SK-N-SH (cell line): ENCODE data around the gene TMEM176B. TPM values are rescaled to one million over a fixed set of nuclear protein-coding genes. Genes with fewer than 3 reads are reported as not detected.

Experiments
- CTCF ChIA-PET: fragments of 300-600, 350-600 bp; formaldehyde crosslinking; extraction: SDS; loops from one replicate; lab custom pipeline; 2021; lab: Yijun Ruan, JAX
- POLR2A ChIA-PET: fragments of 350-600 bp; sonication (Branson Sonifier 250); formaldehyde crosslinking; extraction: SDS; loops from one replicate; lab custom pipeline; 2020; ENCODE audit warnings: antibody characterized with exemption, inconsistent platforms; lab: Yijun Ruan, JAX
- DNase-seq: peaks from one replicate; pipeline ENCODE4 v3.0.0; 2012
- H2AFZ ChIP-seq: fragments of 200-600 bp; sonication (generic); 2 replicates; pipeline ENCODE4 v1.8.1; 2016; ENCODE audit warnings: antibody characterized with exemption, mild to moderate bottlenecking, low read depth
- H3F3A ChIP-seq: fragments of 200-600 bp; sonication (generic); replicated peaks from 2 replicates; pipeline ENCODE3; 2016; ENCODE audit warnings: antibody characterized with exemption, mild to moderate bottlenecking; ENCODE audit not compliant: insufficient read depth
- H3K27ac ChIP-seq, 2 experiments: fragments of 200-500 bp in 1 of 2; fragments of 200-600 bp in 1 of 2; sonication (Bioruptor generic) in 1 of 2; sonication (generic), shearing (Covaris generic) in 1 of 2; 2 replicates each; pipeline versions ENCODE4 v1.5.1 to v1.6.1; 2014 to 2016; ENCODE audit warnings: low read depth in 2 of 2, inconsistent platforms in 1 of 2, low read length in 1 of 2, mild to moderate bottlenecking in 1 of 2, mixed read lengths in 1 of 2
- H3K27me3 ChIP-seq: fragments of 200-600 bp; sonication (generic), shearing (Covaris generic); 2 replicates; pipeline ENCODE4 v1.6.1; 2016; ENCODE audit warnings: mixed run types; ENCODE audit not compliant: insufficient read depth
- H3K36me3 ChIP-seq, 2 experiments: fragments of 200-500 bp in 1 of 2; fragments of 200-600 bp in 1 of 2; sonication (Bioruptor generic) in 1 of 2; sonication (generic) in 1 of 2; replicated peaks in 1 of 2; 2 replicates each; pipeline versions ENCODE3 to v1.5.1; 2014 to 2016; ENCODE audit warnings: low read length in 1 of 2, mild to moderate bottlenecking in 1 of 2; ENCODE audit not compliant: insufficient read depth in 2 of 2, control insufficient read depth in 1 of 2
- H3K4me1 ChIP-seq, 2 experiments: fragments of 200-500 bp in 1 of 2; fragments of 200-600 bp in 1 of 2; sonication (Bioruptor generic) in 1 of 2; sonication (generic), shearing (Covaris generic) in 1 of 2; 2 replicates each; pipeline versions ENCODE4 v1.5.1 to v1.6.1; 2014 to 2016; ENCODE audit warnings: low read depth in 1 of 2, low read length in 1 of 2, mixed run types in 1 of 2; ENCODE audit not compliant: insufficient read depth in 2 of 2, control insufficient read depth in 1 of 2
- H3K4me2 ChIP-seq: fragments of 200-600 bp; sonication (generic), shearing (Covaris generic); 2 replicates; pipeline ENCODE4 v1.6.1; 2017; ENCODE audit warnings: mixed run types
- H3K4me3 ChIP-seq, 2 experiments: fragments of 200-500 bp in 1 of 2; fragments of 200-600 bp in 1 of 2; sonication (Bioruptor generic) in 1 of 2; sonication (generic), shearing (Covaris generic) in 1 of 2; 2 replicates each; pipeline versions ENCODE4 v1.5.1 to v1.8.1; 2014 to 2016; ENCODE audit warnings: low read depth in 2 of 2, inconsistent platforms in 1 of 2, low read length in 1 of 2, mild to moderate bottlenecking in 1 of 2, mixed read lengths in 1 of 2, moderate library complexity in 1 of 2
- H3K79me2 ChIP-seq: fragments of 200-600 bp; sonication (generic); 2 replicates; pipeline ENCODE4 v1.8.1; 2017; ENCODE audit warnings: mild to moderate bottlenecking; ENCODE audit not compliant: insufficient read depth
- H3K9ac ChIP-seq: fragments of 200-600 bp; sonication (generic); 2 replicates; pipeline ENCODE4 v1.6.1; 2017; ENCODE audit warnings: mixed run types
- H3K9me2 ChIP-seq: fragments of 200-600 bp; sonication (generic); 2 replicates; pipeline ENCODE4 v1.6.1; 2017; ENCODE audit warnings: mixed run types
- H3K9me3 ChIP-seq: fragments of 200-600 bp; sonication (generic); 2 replicates; pipeline ENCODE4 v1.6.1; 2017; ENCODE audit warnings: mixed run types, mild to moderate bottlenecking, moderate library complexity
- H4K20me1 ChIP-seq: fragments of 200-600 bp; sonication (generic); 2 replicates; pipeline ENCODE4 v1.6.1; 2017; ENCODE audit warnings: mild to moderate bottlenecking, mixed run types; ENCODE audit not compliant: insufficient read depth
- EZH2phosphoT487 ChIP-seq: fragments of 200-600 bp; sonication (generic); IDR thresholded peaks from 2 replicates; pipeline ENCODE4 v1.6.1; 2017; ENCODE audit warnings: low read depth, mixed run types, mild to moderate bottlenecking, antibody characterized with exemption, moderate library complexity, borderline replicate concordance
- FOXM1 ChIP-seq: IDR thresholded peaks from 2 replicates; pipeline ENCODE4 v1.4.0; 2012; ENCODE audit warnings: low read depth, mild to moderate bottlenecking
- MAX ChIP-seq: IDR thresholded peaks from 2 replicates; pipeline ENCODE4 v1.4.0; 2012; ENCODE audit warnings: low read depth
- MXI1 ChIP-seq: IDR thresholded peaks from 2 replicates; pipeline ENCODE4 v1.6.1; 2012; ENCODE audit warnings: mild to moderate bottlenecking, low read depth, low read length, improper control_type of control experiment
- NFIC ChIP-seq: IDR thresholded peaks from 2 replicates; pipeline ENCODE4 v1.4.0; 2012; ENCODE audit warnings: borderline replicate concordance
- POLR2AphosphoS5 ChIP-seq: IDR thresholded peaks from 2 replicates; pipeline ENCODE4 v1.6.1; 2012; ENCODE audit warnings: low read depth, low read length
- RCOR1 ChIP-seq: fragments of 150-350 bp; IDR thresholded peaks from 2 replicates; pipeline ENCODE4 v1.6.1; 2017; ENCODE audit warnings: antibody characterized with exemption, low read length
- REST ChIP-seq: IDR thresholded peaks from 2 replicates; pipeline ENCODE4 v1.6.1; 2012; ENCODE audit warnings: mild to moderate bottlenecking, low read depth, low read length, moderate library complexity
- RFX5 ChIP-seq: IDR thresholded peaks from 2 replicates; pipeline ENCODE4 v1.6.1; 2012; ENCODE audit warnings: mild to moderate bottlenecking, improper control_type of control experiment, low read length
- TAF1 ChIP-seq: IDR thresholded peaks from 2 replicates; pipeline ENCODE4 v1.6.1; 2012; ENCODE audit warnings: low read depth, mild to moderate bottlenecking, low read length, moderate library complexity, borderline replicate concordance
- TEAD4 ChIP-seq: IDR thresholded peaks from 2 replicates; pipeline ENCODE4 v1.4.0; 2012; ENCODE audit warnings: mild to moderate bottlenecking, borderline replicate concordance; ENCODE audit not compliant: insufficient read depth
- USF2 ChIP-seq: fragments of 150-350 bp; IDR thresholded peaks from 2 replicates; pipeline ENCODE4 v1.6.1; 2017; ENCODE audit warnings: antibody characterized with exemption, low read length, low read depth, borderline replicate concordance
- ZBTB33 ChIP-seq: IDR thresholded peaks from 2 replicates; pipeline ENCODE4 v1.4.0; 2012; ENCODE audit warnings: low read depth, borderline replicate concordance
- WGBS: methylation state at CpG from one replicate; pipeline ENCODE4 v1.1.6; 2017; ENCODE audit warnings: low lambda C conversion rate; 5-methylcytosine and 5-hydroxymethylcytosine counted together
- polyA plus RNA-seq, 3 experiments: library from polyadenylated mRNA; depleted of rRNA; stranded (reverse); fragments of >200 nt; gene quantifications; 2 replicates each; pipeline ENCODE4 v1.2.3, GENCODE V29; 2012

Gene TMEM176B
- polyA plus RNA-seq, 1 of the 3 experiments (the other 2 are of a cell fraction), result not detected

GRCh38 chr7:150753239-150753638 lies 46.9 kb downstream of the TMEM176B start:
- H3K9me2 ChIP-seq, result no peaks in the 10 kb centered on the region
- 16% methylated on average over 6 of the region's 6 CpGs for WGBS
- ChIA-PET CTCF (interaction anchor here (0.7 to 1.1 kb wide), 3 partner anchors 12 to 304 kb away, joined by 3 to 6 read pairs (median 3); no protein-coding TSS in a partner anchor), POLR2A (no interaction called here)
- H3K27me3 ChIP-seq, result peaks cover 14% of the 10 kb centered on the region; the same call in 1 of the 2 replicates
- no peak overlapping the region for H3K4me2 ChIP-seq
- no peak for TF ChIP-seq TAF1
- TF ChIP-seq MAX, result no peak
- TF ChIP-seq FOXM1, result no peak
- no peak for TF ChIP-seq ZBTB33
- no peak for TF ChIP-seq RFX5
- no peak for TF ChIP-seq RCOR1
- TF ChIP-seq POLR2AphosphoS5, result no peak
- no peak for TF ChIP-seq REST
- no peak for TF ChIP-seq USF2
- no peak for TF ChIP-seq NFIC
- TF ChIP-seq TEAD4, result no peak
- no peak for TF ChIP-seq MXI1
- no peak for TF ChIP-seq EZH2phosphoT487
- H4K20me1 ChIP-seq, result no peaks in the 10 kb centered on the region
- H3F3A ChIP-seq, result no peaks in the 10 kb centered on the region
- H3K4me3 ChIP-seq, result no peak overlapping the region
- no peak for DNase-seq
- H3K4me1 ChIP-seq, result no peaks in the 10 kb centered on the region
- H3K79me2 ChIP-seq, result no peaks in the 10 kb centered on the region
- no peak overlapping the region for H2AFZ ChIP-seq
- H3K36me3 ChIP-seq, result no peaks in the 10 kb centered on the region
- H3K9me3 ChIP-seq, result no peaks in the 10 kb centered on the region
- H3K9ac ChIP-seq, result no peak overlapping the region
- H3K27ac ChIP-seq, result no peak overlapping the region
